Measurements from ENCODE around the gene RPL10A.
A peak's percentile ranks its signal among the peaks of the same experiment; 100 is the strongest.
"Not testable (repeated sequence)": the region's sequence is repeated elsewhere in the genome, so short reads cannot be mapped to it uniquely, and the experiment has no call there.

Gene RPL10A

DNA sequence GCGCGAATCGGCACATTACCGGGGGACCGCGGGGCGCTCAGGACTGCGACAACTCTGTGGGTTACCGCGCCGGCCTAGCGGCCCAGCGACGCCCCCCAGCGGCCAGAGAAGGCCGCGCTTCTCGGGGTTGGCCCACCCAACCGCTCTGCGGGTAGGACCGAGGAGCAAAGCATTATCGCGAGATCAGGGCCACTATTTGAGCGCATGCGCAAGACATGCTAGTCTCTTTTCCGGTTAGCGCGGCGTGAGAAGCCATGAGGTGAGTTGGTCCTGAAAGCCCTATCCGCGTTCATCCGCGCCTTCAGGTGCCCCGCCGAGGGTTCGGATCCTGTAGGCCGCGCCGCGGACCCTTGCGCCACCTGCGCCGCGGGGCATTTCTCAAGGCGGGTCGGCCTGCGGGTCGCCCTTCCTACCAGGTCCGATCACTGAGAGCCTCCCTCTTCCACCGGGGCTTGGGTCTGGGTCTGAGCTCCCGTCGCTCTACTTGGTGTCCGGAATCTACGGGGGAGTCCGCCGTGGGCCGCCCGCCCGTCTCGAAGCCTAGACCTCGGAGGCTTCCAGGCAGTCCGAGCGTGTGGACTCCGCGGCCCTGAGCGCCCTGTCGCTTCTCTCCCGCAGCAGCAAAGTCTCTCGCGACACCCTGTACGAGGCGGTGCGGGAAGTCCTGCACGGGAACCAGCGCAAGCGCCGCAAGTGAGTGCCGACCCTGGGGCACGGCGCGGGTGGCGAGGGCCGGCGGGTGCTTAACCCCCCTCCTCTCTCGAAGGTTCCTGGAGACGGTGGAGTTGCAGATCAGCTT lies at the start of gene RPL10A:
RPL10A (plus strand) TSS at position 221 of the 799 bp plus-strand sequence; CDS start at position 255, 34 bp downstream.
- peak within 1 kb of the TSS; percentile 66 to 97 (median 92) for H3K27ac ChIP-seq
- H3K4me3 ChIP-seq, result peak within 1 kb of the TSS; percentile 57 to 92 (median 85)

DNA sequence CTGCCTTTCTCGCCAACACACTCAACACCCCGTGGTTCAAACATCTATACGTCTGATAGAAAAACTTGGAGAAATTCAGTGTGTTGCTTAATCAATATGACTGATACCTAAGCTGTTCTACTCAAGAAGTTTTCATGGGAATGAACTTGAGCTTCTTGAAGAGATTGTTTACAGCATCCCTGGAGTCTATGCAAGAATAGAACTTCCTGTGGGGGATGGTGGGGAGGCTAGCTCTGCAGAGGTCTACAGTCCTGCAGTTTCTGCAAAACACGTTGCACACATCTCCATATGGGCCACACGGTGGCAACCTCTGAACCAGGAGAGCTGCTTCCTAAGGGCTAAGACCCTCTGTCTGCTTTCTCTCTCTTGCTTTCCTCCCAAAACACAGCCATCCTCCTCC lies 48.8 kb upstream of the RPL10A start:
- H3K27ac ChIP-seq, result peak overlapping the region in 1 of 21 experiments; percentile 5
- H3K4me3 ChIP-seq, result no peak overlapping the region

GRCh38 chr6:35419961-35420360 lies 48.2 kb upstream of the RPL10A start:
- H3K27ac ChIP-seq, result peak overlapping the region in 1 of 21 experiments; percentile 5

GRCh38 chr6:35425284-35425683 lies 42.9 kb upstream of the RPL10A start:
- no peak overlapping the region for H3K27ac ChIP-seq

More at GRCh38 chr6:35419961-35420360, 48.2 kb upstream of the RPL10A start:
- no peak overlapping the region for H3K4me3 ChIP-seq

GRCh38 chr6:35426074-35426473 lies 42.1 kb upstream of the RPL10A start:
- no peak overlapping the region for H3K4me3 ChIP-seq
- no peak overlapping the region for H3K27ac ChIP-seq

More at GRCh38 chr6:35425284-35425683, 42.9 kb upstream of the RPL10A start:
- no peak overlapping the region for H3K4me3 ChIP-seq

- H3K4me3 ChIP-seq, result no peak overlapping the region
- no peak overlapping the region for H3K27ac ChIP-seq
Measured at GRCh38 chr6:35427435-35427834, 40.8 kb upstream of the RPL10A start.

DNA sequence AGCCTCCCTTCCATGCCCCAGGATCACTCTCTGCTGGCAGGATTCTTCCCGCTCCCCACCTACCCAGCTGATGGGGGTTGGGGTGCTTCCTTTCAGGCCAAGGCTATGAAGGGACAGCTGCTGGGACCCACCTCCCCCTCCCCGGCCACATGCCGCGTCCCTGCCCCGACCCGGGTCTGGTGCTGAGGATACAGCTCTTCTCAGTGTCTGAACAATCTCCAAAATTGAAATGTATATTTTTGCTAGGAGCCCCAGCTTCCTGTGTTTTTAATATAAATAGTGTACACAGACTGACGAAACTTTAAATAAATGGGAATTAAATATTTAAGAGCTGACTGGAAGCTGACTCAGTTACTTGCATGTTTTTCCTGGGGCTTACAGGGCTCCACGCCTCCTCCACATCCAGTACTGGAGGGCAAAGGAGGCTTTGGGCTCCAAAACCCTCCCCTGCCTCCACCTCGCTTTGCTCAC lies 40.3 kb upstream of the RPL10A start:
- H3K27ac ChIP-seq, result no peak overlapping the region

GRCh38 chr6:35428421-35429149 lies 39.6 kb upstream of the RPL10A start:
- no peak overlapping the region for H3K27ac ChIP-seq
- no peak overlapping the region for H3K4me3 ChIP-seq

More for the DNA sequence above, 40.3 kb upstream of the RPL10A start:
- H3K4me3 ChIP-seq, result no peak overlapping the region

- no peak overlapping the region for H3K4me3 ChIP-seq
- no peak overlapping the region for H3K27ac ChIP-seq
Measured at GRCh38 chr6:35429463-35429862, 38.7 kb upstream of the RPL10A start.

- no peak overlapping the region for H3K4me3 ChIP-seq
- no peak overlapping the region for H3K27ac ChIP-seq
Measured at GRCh38 chr6:35432291-35432690, 35.9 kb upstream of the RPL10A start.

DNA sequence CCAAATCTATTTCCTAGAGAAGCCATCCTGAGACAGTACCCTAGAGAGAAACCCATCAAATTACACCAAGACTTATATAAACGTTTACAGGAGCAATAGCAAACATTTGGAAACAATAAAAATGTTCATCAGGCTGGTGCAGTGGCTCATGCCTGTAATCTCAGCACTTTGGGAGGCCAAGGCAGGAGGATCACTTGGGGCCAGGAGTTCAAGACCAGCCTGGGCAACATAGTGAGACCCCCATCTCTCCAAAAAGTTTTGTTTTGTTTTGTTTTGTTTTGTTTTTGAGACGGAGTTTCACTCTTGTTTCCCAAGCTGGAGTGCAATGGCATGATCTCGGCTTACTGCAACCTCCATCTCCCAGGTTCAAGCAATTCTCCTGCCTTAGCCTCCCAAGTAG lies 35.5 kb upstream of the RPL10A start:
- H3K27ac ChIP-seq, result not testable (repeated sequence)

GRCh38 chr6:35435074-35435837 lies 32.9 kb upstream of the RPL10A start:
- H3K4me3 ChIP-seq, result no peak overlapping the region
- H3K27ac ChIP-seq, result no peak overlapping the region

More for the DNA sequence above, 35.5 kb upstream of the RPL10A start:
- not testable (repeated sequence) for H3K4me3 ChIP-seq

- Histone ChIP-seq H3K27ac (no peak overlapping the region), H3K4me3 (no peak overlapping the region)
Measured at GRCh38 chr6:35436071-35436857, 31.9 kb upstream of the RPL10A start.

- not testable (repeated sequence) for H3K4me3 ChIP-seq, H3K27ac ChIP-seq
Measured at GRCh38 chr6:35438378-35439065, 29.7 kb upstream of the RPL10A start.

GRCh38 chr6:35439308-35439707 lies 28.9 kb upstream of the RPL10A start:
- Histone ChIP-seq H3K4me3 (no peak overlapping the region), H3K27ac (no peak overlapping the region)

GRCh38 chr6:35441205-35441604 lies 27.0 kb upstream of the RPL10A start:
- H3K27ac ChIP-seq, result no peak overlapping the region
- H3K4me3 ChIP-seq, result no peak overlapping the region

GRCh38 chr6:35441642-35442041 lies 26.6 kb upstream of the RPL10A start:
- no peak overlapping the region for H3K4me3 ChIP-seq

GRCh38 chr6:35442693-35443092 lies 25.5 kb upstream of the RPL10A start:
- Histone ChIP-seq H3K4me3 (no peak overlapping the region), H3K27ac (peak overlapping the region in 2 of 21 experiments; percentile 10 to 17)

More at GRCh38 chr6:35441642-35442041, 26.6 kb upstream of the RPL10A start:
- no peak overlapping the region for H3K27ac ChIP-seq

Data from skin epidermis (tissue), 12 donors.